Lower lobe of right lung (tissue), 2 donors: ENCODE measurements around the gene TTLL1. TPM values are rescaled to one million over a fixed set of nuclear protein-coding genes. Genes with fewer than 3 reads are reported as not detected.

Experiments
- ATAC-seq, 2 donors: fragments of 200-7000 bp; cut with Tn5 transposase; one replicate each; pipeline ENCODE4 v1.9.1; 2020 to 2022; ENCODE audit warnings: mild to moderate bottlenecking in 2 of 2, moderate library complexity in 2 of 2
- DNase-seq: peaks from one replicate; pipeline ENCODE4 v3.0.0-alpha.2; 2020
- H3K27ac ChIP-seq: fragments of 200-600 bp; one replicate; pipeline ENCODE4 v1.8.0; 2022
- H3K27me3 ChIP-seq: fragments of 200-600 bp; one replicate; pipeline ENCODE4 v1.8.0; 2022; ENCODE audit warnings: low read depth
- H3K36me3 ChIP-seq: fragments of 200-600 bp; one replicate; pipeline ENCODE4 v1.8.0; 2022; ENCODE audit warnings: mild to moderate bottlenecking
- H3K4me1 ChIP-seq: fragments of 200-600 bp; one replicate; pipeline ENCODE4 v1.8.0; 2022
- H3K4me3 ChIP-seq: fragments of 200-600 bp; one replicate; pipeline ENCODE4 v1.8.0; 2022; ENCODE audit warnings: mild to moderate bottlenecking
- H3K9me3 ChIP-seq: fragments of 200-600 bp; one replicate; pipeline ENCODE4 v1.8.0; 2022
- intact Hi-C: fragments of 100-400 bp; cut with DNase I; formaldehyde crosslinking; loops from one replicate; pipeline ENCODE4 v1.11.0; 2022
- long read RNA-seq: library from polyadenylated mRNA; unstranded; transcript quantifications from one replicate; pipeline ENCODE4 v2.0.0, GENCODE V29; 2021
- total RNA-seq: library from RNA; stranded (reverse); fragmentation: NEBNext Ultra II Directional; extraction: Animal tissue kit (Norgen Biotek cat#: 25700); gene quantifications from one replicate; pipeline ENCODE4 v1.2.1, GENCODE V29; 2021
- TF ChIP-seq, protein P1 (sequence below): fragments of 200-600 bp; IDR thresholded peaks from one replicate; pipeline ENCODE4 v1.8.0; 2022; ENCODE audit warnings: antibody characterized with exemption, mild to moderate bottlenecking
- donor health status: DM: no; HTN: yes; CAD: no; lungs with severe emphysema.

The TTLL1 gene
- 5.4 TPM for total RNA-seq
- long read RNA-seq, transcript TTLL1-201 (11 exons, 1,645 nt), result major isoform, 8 of 13 reads
- long read RNA-seq, partial matches to known transcripts, result 2 of 13 reads
- long read RNA-seq, other reads (novel, unspliced or antisense), result 3 of 13 reads

- no peaks in the 10 kb centered on the region for H3K9me3 ChIP-seq
- intact Hi-C loops, result no loop called here
- H3K36me3 ChIP-seq, result no peaks in the 10 kb centered on the region
- peaks cover 9% of the 10 kb centered on the region for H3K4me1 ChIP-seq
- DNase-seq (peak; percentile 95), ATAC-seq (peak; percentile 97 to 99)
- H3K27ac ChIP-seq, result peak within 1 kb of the TSS; percentile 70
- peak within 1 kb of the TSS; percentile 80 for H3K4me3 ChIP-seq
- no peaks in the 10 kb centered on the region for H3K27me3 ChIP-seq
- TF ChIP-seq, protein P1, sequence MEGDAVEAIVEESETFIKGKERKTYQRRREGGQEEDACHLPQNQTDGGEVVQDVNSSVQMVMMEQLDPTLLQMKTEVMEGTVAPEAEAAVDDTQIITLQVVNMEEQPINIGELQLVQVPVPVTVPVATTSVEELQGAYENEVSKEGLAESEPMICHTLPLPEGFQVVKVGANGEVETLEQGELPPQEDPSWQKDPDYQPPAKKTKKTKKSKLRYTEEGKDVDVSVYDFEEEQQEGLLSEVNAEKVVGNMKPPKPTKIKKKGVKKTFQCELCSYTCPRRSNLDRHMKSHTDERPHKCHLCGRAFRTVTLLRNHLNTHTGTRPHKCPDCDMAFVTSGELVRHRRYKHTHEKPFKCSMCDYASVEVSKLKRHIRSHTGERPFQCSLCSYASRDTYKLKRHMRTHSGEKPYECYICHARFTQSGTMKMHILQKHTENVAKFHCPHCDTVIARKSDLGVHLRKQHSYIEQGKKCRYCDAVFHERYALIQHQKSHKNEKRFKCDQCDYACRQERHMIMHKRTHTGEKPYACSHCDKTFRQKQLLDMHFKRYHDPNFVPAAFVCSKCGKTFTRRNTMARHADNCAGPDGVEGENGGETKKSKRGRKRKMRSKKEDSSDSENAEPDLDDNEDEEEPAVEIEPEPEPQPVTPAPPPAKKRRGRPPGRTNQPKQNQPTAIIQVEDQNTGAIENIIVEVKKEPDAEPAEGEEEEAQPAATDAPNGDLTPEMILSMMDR, result no peak
Measured at GRCh38 chr22:43088984-43089717, at the start of gene TTLL1. TTLL1 (minus strand) TSS chr22:43089391; CDS start chr22:43075586, 13,805 bp downstream.

DNA sequence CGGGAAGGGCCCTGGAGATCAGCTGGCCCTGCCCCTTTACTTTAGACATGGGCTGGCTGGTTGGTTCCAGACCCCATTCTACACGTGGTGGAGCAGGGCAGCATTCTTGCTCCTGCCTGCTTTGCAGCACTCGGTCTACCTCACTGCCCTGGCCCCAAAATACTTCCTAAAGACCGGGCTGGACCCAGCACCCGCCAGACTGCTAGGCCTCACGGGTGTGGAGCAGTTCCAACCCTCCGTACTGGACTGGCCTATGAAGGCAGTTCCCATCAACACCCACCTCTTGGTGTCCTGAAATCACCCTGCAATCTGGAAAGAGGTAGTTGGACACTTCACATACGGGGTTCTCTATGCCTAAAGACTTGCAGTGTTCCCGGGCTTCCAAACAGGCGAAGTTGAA lies 47.6 kb upstream of the TTLL1 start:
- Histone ChIP-seq H3K27ac (peak overlapping the region; percentile 33), H3K36me3 (peaks cover 82% of the 10 kb centered on the region), H3K27me3 (no peaks in the 10 kb centered on the region), H3K9me3 (no peaks in the 10 kb centered on the region), H3K4me1 (peaks cover 27% of the 10 kb centered on the region), H3K4me3 (no peak overlapping the region)
- no peak for ATAC-seq
- intact Hi-C loops, result no loop called here
- DNase-seq, result no peak
- TF ChIP-seq, protein P1, result no peak

- ATAC-seq (peak; percentile 59 to 64), DNase-seq (no peak)
- Histone ChIP-seq H3K4me1 (peaks cover 27% of the 10 kb centered on the region), H3K4me3 (no peak overlapping the region), H3K9me3 (no peaks in the 10 kb centered on the region), H3K27me3 (no peaks in the 10 kb centered on the region), H3K27ac (peak overlapping the region; percentile 33), H3K36me3 (peaks cover 84% of the 10 kb centered on the region)
- TF ChIP-seq, protein P1, result peak; percentile 64
- intact Hi-C loops, result no loop called here
Measured at GRCh38 chr22:43136255-43136654, 47.1 kb upstream of the TTLL1 start.

DNA sequence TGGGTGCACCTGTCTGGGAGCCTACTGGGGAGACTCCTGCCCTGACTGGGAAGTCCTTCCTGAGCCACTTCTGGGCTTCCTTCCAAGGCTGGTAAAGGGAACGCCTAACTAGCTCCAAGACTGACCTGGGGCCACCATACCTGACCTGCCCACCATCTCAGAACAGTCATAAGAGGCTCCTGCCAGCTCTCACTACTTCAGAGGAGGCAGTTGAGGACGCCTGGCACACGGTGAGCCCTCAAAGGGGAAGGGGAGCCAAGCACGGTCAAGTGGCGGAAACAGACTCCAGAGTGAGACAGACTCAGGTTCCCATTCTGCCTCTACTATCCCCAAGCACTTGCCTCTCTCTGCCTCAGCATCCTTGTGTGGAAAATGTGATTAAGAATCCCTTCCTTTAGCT lies 46.4 kb upstream of the TTLL1 start:
- Histone ChIP-seq H3K27ac (no peak overlapping the region), H3K9me3 (no peaks in the 10 kb centered on the region), H3K4me1 (peaks cover 22% of the 10 kb centered on the region), H3K36me3 (peaks cover 80% of the 10 kb centered on the region), H3K27me3 (no peaks in the 10 kb centered on the region), H3K4me3 (no peak overlapping the region)
- intact Hi-C loops, result no loop called here
- ATAC-seq (peak; percentile 14 to 34), DNase-seq (no peak)
- TF ChIP-seq, protein P1, result no peak

DNA sequence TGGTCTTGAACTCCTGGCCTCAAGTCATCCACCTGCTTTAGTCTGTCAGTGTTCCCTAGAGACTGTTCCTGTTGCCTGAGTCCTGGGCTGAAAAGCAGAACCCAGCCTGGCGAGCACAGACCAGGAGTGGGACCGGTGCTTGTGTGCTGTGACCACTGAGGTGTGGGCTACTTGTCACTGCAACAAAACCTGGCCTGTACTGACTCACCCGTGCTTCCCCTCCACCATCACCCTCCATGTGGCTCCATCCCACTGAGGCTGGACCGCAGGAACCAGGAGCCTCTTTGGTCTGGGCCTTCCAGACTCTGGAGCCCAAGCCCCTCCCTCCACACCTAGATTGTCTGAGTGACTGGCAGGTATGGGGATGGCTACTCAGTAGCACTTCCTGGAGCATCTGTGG lies 45.4 kb upstream of the TTLL1 start:
- TF ChIP-seq, protein P1, result no peak
- peaks cover 72% of the 10 kb centered on the region for H3K36me3 ChIP-seq
- peaks cover 23% of the 10 kb centered on the region for H3K4me1 ChIP-seq
- intact Hi-C loops, result no loop called here
- no peaks in the 10 kb centered on the region for H3K9me3 ChIP-seq
- H3K27me3 ChIP-seq, result no peaks in the 10 kb centered on the region
- ATAC-seq, result no peak
- no peak overlapping the region for H3K27ac ChIP-seq
- H3K4me3 ChIP-seq, result no peak overlapping the region
- DNase-seq, result no peak
